Large intestine (tissue), 3 donors: ENCODE results near the gene SEMA5A. TPM values are rescaled to one million over a fixed set of nuclear protein-coding genes. Genes with fewer than 3 reads are reported as not detected.

ENCODE experiments used
- DNase-seq, 2 donors: peaks; one replicate each; pipeline versions ENCODE4 v3.0.0 to v3.0.0-alpha.2; 2013
- H3K27ac ChIP-seq: one replicate; pipeline ENCODE4 v1.5.1; 2013; ENCODE audit warnings: low read length
- H3K27me3 ChIP-seq: 2 replicates; pipeline ENCODE4 v1.6.1; 2013; ENCODE audit warnings: low read length; ENCODE audit not compliant: control insufficient read depth, insufficient read depth
- H3K36me3 ChIP-seq: 2 replicates; pipeline ENCODE4 v1.6.1; 2013; ENCODE audit warnings: low read length; ENCODE audit not compliant: control insufficient read depth, insufficient read depth
- H3K4me1 ChIP-seq: one replicate; pipeline ENCODE4 v1.6.1; 2013; ENCODE audit warnings: low read length; ENCODE audit not compliant: control insufficient read depth, insufficient read depth
- H3K4me3 ChIP-seq: one replicate; pipeline ENCODE4 v1.5.1; 2013; ENCODE audit warnings: low read length
- H3K9me3 ChIP-seq: one replicate; pipeline ENCODE4 v1.6.1; 2013; ENCODE audit warnings: mild to moderate bottlenecking, low read depth, low read length, moderate library complexity; ENCODE audit not compliant: control insufficient read depth
- whole genome bisulfite sequencing: methylation state at CpG from one replicate; pipeline ENCODE4 v1.1.5; 2013; ENCODE audit warnings: low lambda C conversion rate; ENCODE audit not compliant: insufficient coverage; 5-methylcytosine and 5-hydroxymethylcytosine counted together
- polyA plus RNA-seq: library from polyadenylated mRNA; unstranded; fragments of 120-200 nt; gene quantifications from one replicate; pipeline ENCODE4 v1.2.1, GENCODE V29; 2013

SEMA5A gene
- polyA plus RNA-seq, 1 donor = 11.9 TPM

- 83% methylated on average over 1 of the region's 3 CpGs for WGBS
- no peaks in the 10 kb centered on the region for H3K27me3 ChIP-seq
- DNase-seq = no peak
- no peaks in the 10 kb centered on the region for H3K9me3 ChIP-seq
- no peak overlapping the region for H3K27ac ChIP-seq
- peaks cover 5% of the 10 kb centered on the region for H3K4me1 ChIP-seq
- H3K4me3 ChIP-seq = no peak overlapping the region
- no peaks in the 10 kb centered on the region for H3K36me3 ChIP-seq
These were observed 225.2 kb downstream of the SEMA5A start for GRCh38 chr5:9320652-9321051.

- 100% methylated on average over 1 of the region's 6 CpGs for WGBS
- Histone ChIP-seq H3K27me3 (no peaks in the 10 kb centered on the region), H3K4me3 (no peak overlapping the region), H3K27ac (no peak overlapping the region), H3K9me3 (no peaks in the 10 kb centered on the region), H3K36me3 (no peaks in the 10 kb centered on the region), H3K4me1 (no peaks in the 10 kb centered on the region)
- no peak for DNase-seq
These were observed 227.8 kb downstream of the SEMA5A start for GRCh38 chr5:9318031-9318430.

DNA sequence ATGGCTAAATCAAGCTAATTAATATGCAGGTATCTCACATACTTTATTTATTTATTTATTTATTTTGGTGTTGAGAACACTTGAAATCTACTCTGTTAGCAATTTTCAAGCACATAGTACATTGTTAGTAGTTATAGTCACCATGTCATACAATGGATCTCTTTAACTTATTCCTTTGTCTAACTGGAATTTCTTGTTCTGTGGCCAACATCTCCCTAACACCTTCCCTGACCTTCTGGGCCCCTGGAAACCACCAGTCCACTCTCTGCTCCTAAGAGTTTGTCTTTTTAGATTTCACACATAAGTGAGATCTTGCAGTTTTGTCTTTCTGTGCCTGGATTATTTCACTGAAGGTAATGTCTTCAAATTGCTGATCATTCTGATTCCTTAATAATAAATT lies 229.1 kb downstream of the SEMA5A start:
- no peak overlapping the region for H3K4me3 ChIP-seq
- no peaks in the 10 kb centered on the region for H3K4me1 ChIP-seq
- no peaks in the 10 kb centered on the region for H3K27me3 ChIP-seq
- no peak overlapping the region for H3K27ac ChIP-seq
- DNase-seq = no peak
- no peaks in the 10 kb centered on the region for H3K9me3 ChIP-seq
- no peaks in the 10 kb centered on the region for H3K36me3 ChIP-seq

DNA sequence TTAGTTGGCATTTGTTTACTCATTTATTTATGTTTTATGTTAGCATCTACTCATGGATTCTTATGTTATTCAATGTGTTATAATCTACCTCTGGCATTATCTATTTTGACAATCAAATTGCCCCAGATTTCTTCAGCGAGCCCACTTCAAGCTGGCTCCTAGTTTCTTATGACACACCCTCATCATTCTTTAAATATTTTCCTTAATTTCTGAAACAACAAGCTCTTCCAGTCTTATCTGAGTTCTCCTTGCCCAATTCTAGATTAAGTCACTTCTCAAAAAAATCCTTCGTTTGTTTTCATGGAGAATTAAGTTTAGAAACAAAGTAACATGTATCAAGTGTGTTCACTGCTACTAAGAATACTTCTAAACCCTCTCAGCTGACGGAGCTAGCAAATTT lies 229.8 kb downstream of the SEMA5A start:
- 50% methylated on average over 2 of the region's 3 CpGs for WGBS
- DNase-seq = no peak
- Histone ChIP-seq H3K27ac (no peak overlapping the region), H3K9me3 (no peaks in the 10 kb centered on the region), H3K27me3 (no peaks in the 10 kb centered on the region), H3K36me3 (no peaks in the 10 kb centered on the region), H3K4me3 (no peak overlapping the region), H3K4me1 (no peaks in the 10 kb centered on the region)

GRCh38 chr5:9314558-9314957 lies 231.3 kb downstream of the SEMA5A start:
- no peak overlapping the region for H3K4me3 ChIP-seq
- H3K9me3 ChIP-seq = no peaks in the 10 kb centered on the region
- H3K27ac ChIP-seq = no peak overlapping the region
- H3K36me3 ChIP-seq = no peaks in the 10 kb centered on the region
- H3K4me1 ChIP-seq = no peaks in the 10 kb centered on the region
- no peaks in the 10 kb centered on the region for H3K27me3 ChIP-seq
- no peak for DNase-seq
- 100% methylated on average over 1 of the region's 6 CpGs for WGBS

DNA sequence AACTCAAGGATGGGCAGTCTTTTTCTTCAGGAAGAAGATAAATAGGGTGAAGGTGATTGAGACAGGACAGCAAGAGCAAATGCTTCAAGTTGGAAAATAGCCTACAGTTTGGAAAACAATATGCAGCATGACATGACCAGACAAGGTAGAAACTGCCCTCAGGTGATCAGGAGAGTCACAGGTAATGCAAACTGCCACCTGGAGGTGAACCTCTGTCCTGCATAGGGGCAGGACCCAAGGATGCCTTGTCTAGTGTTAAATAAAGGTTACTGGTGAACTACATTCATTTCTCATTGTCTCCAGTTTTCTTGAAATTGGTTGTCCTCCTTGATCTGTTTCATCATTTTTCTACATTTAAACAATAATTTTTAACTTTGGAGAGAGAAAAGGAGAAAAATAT lies 232.1 kb downstream of the SEMA5A start:
- H3K4me1 ChIP-seq = no peaks in the 10 kb centered on the region
- no peaks in the 10 kb centered on the region for H3K27me3 ChIP-seq
- no peak overlapping the region for H3K4me3 ChIP-seq
- H3K36me3 ChIP-seq = no peaks in the 10 kb centered on the region
- H3K27ac ChIP-seq = no peak overlapping the region
- no peak for DNase-seq
- no peaks in the 10 kb centered on the region for H3K9me3 ChIP-seq

DNA sequence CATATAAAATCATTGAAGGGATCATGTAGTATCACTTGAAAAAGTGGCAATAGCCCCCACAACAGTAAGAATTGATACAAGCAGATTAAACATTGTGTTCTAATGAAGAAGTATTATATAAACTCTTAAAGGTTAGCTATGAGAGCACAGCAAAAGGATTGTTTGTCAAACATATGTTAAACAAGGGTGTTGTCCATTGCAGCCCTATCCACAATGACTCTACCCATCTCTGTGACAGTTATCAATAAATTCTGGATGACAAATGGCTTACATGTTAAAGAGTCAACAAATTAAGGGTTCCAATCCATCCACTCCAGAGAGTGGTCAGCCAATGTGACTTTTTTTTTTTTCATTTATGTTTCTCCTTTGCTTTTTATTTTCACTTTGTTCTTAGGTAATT lies 238.7 kb downstream of the SEMA5A start:
- Histone ChIP-seq H3K9me3 (no peaks in the 10 kb centered on the region), H3K4me3 (no peak overlapping the region), H3K4me1 (no peaks in the 10 kb centered on the region), H3K27me3 (no peaks in the 10 kb centered on the region), H3K36me3 (no peaks in the 10 kb centered on the region), H3K27ac (no peak overlapping the region)
- no peak for DNase-seq

GRCh38 chr5:9302218-9302617 lies 243.7 kb downstream of the SEMA5A start:
- H3K9me3 ChIP-seq = no peaks in the 10 kb centered on the region
- no peak for DNase-seq
- WGBS = no CpG with 5 or more reads among the region's 2 CpGs
- H3K27ac ChIP-seq = no peak overlapping the region
- no peaks in the 10 kb centered on the region for H3K27me3 ChIP-seq
- no peaks in the 10 kb centered on the region for H3K4me1 ChIP-seq
- H3K4me3 ChIP-seq = no peak overlapping the region
- peaks cover 2% of the 10 kb centered on the region for H3K36me3 ChIP-seq

GRCh38 chr5:9301200-9301599 lies 244.7 kb downstream of the SEMA5A start:
- Histone ChIP-seq H3K4me1 (no peaks in the 10 kb centered on the region), H3K36me3 (peaks cover 2% of the 10 kb centered on the region), H3K4me3 (no peak overlapping the region), H3K27ac (no peak overlapping the region), H3K9me3 (no peaks in the 10 kb centered on the region), H3K27me3 (no peaks in the 10 kb centered on the region)
- DNase-seq = no peak
- WGBS = no CpG with 5 or more reads among the region's 6 CpGs

- no CpG with 5 or more reads among the region's 4 CpGs for WGBS
- Histone ChIP-seq H3K36me3 (peaks cover 2% of the 10 kb centered on the region), H3K27me3 (no peaks in the 10 kb centered on the region), H3K4me1 (no peaks in the 10 kb centered on the region), H3K27ac (no peak overlapping the region), H3K4me3 (no peak overlapping the region), H3K9me3 (no peaks in the 10 kb centered on the region)
- no peak for DNase-seq
These were observed 248.7 kb downstream of the SEMA5A start for GRCh38 chr5:9297134-9297533.

DNA sequence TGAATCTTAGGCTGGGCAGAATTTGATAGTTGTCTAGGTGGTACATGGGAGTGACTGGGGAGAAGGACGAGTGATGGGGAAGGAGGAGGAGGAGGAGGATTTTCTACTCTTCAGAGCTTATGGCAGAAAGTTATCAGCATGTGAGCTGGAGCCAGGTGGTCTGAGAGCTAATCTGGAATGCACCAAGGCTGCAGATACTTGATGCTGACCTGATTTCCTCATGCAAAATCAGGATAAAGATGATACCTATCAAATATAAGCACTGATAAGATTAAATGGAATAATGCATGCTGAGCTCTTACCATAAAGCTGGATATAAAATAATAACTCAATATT lies 250.4 kb downstream of the SEMA5A start:
- H3K9me3 ChIP-seq = no peaks in the 10 kb centered on the region
- WGBS = 60% methylated on average over 1 of the region's 1 CpG
- DNase-seq = no peak

More for the DNA sequence above, 250.4 kb downstream of the SEMA5A start:
- Histone ChIP-seq H3K36me3 (peaks cover 2% of the 10 kb centered on the region), H3K4me3 (no peak overlapping the region), H3K27ac (no peak overlapping the region), H3K4me1 (no peaks in the 10 kb centered on the region), H3K27me3 (no peaks in the 10 kb centered on the region)
